Hepatocyte (in vitro differentiated cells): ENCODE results near the gene SNAPIN. TPM values are rescaled to one million over a fixed set of nuclear protein-coding genes. Genes with fewer than 3 reads are reported as not detected.

ENCODE experiments used
- DNase-seq: peaks from one replicate; pipeline ENCODE4 v3.0.0-alpha.2; 2016; ENCODE audit warnings: low spot score
- H2AFZ ChIP-seq: fragments of 200-600 bp; sonication (generic); 2 replicates; pipeline ENCODE4 v1.6.0; 2016; ENCODE audit warnings: antibody characterized with exemption, mild to moderate bottlenecking
- H3K27ac ChIP-seq: fragments of 200-600 bp; sonication (generic); 2 replicates; pipeline ENCODE4 v1.5.1; 2016; ENCODE audit warnings: mild to moderate bottlenecking
- H3K27me3 ChIP-seq: fragments of 200-600 bp; sonication (generic); 2 replicates; pipeline ENCODE4 v1.6.1; 2016
- H3K36me3 ChIP-seq: fragments of 200-600 bp; sonication (generic); replicated peaks from 2 replicates; pipeline ENCODE4 v1.5.1; 2016; ENCODE audit warnings: low read depth; ENCODE audit not compliant: insufficient read depth
- H3K4me1 ChIP-seq: fragments of 200-600 bp; sonication (generic); 2 replicates; pipeline ENCODE4 v1.5.1; 2016; ENCODE audit warnings: mild to moderate bottlenecking, moderate library complexity; ENCODE audit not compliant: insufficient read depth
- H3K4me2 ChIP-seq: fragments of 200-600 bp; sonication (generic); 2 replicates; pipeline ENCODE4 v1.6.0; 2016
- H3K4me3 ChIP-seq: fragments of 200-600 bp; sonication (generic); 2 replicates; pipeline ENCODE4 v1.5.1; 2016; ENCODE audit warnings: mild to moderate bottlenecking
- H3K79me2 ChIP-seq: fragments of 200-600 bp; sonication (generic); 2 replicates; pipeline ENCODE4 v1.6.0; 2017; ENCODE audit warnings: mild to moderate bottlenecking
- H3K9me2 ChIP-seq: fragments of 200-600 bp; sonication (generic); replicated peaks from 2 replicates; pipeline ENCODE4 v1.6.0; 2017; ENCODE audit warnings: mild to moderate bottlenecking; ENCODE audit not compliant: insufficient read depth
- H3K9me3 ChIP-seq: fragments of 200-600 bp; sonication (generic); 2 replicates; pipeline ENCODE4 v1.5.1; 2016; ENCODE audit warnings: low read depth, mild to moderate bottlenecking
- H4K20me1 ChIP-seq: fragments of 200-600 bp; sonication (generic); 2 replicates; pipeline ENCODE4 v1.6.0; 2016; ENCODE audit warnings: mild to moderate bottlenecking; ENCODE audit not compliant: insufficient read depth, poor library complexity, severe bottlenecking
- CTCF ChIP-seq: fragments of 200-600 bp; sonication (generic); IDR thresholded peaks from 2 replicates; pipeline ENCODE4 v1.5.1; 2016; ENCODE audit warnings: antibody characterized with exemption, mild to moderate bottlenecking; ENCODE audit not compliant: poor library complexity
- EZH2 ChIP-seq: fragments of 200-600 bp; sonication (generic); IDR thresholded peaks from 2 replicates; pipeline ENCODE4 v1.6.1; 2016; ENCODE audit warnings: antibody characterized with exemption, mild to moderate bottlenecking, borderline replicate concordance
- EZH2phosphoT487 ChIP-seq: fragments of 200-600 bp; sonication (generic); IDR thresholded peaks from one replicate; pipeline ENCODE4 v1.6.1; 2018; ENCODE audit warnings: antibody characterized with exemption, mild to moderate bottlenecking, low read depth, moderate library complexity; ENCODE audit not compliant: unreplicated experiment, severe bottlenecking
- WGBS: methylation state at CpG from one replicate; pipeline ENCODE4 v1.1.6; 2016; ENCODE audit warnings: low lambda C conversion rate; ENCODE audit errors: missing lambda C conversion rate; 5-methylcytosine and 5-hydroxymethylcytosine counted together
- polyA plus RNA-seq: library from polyadenylated mRNA; unstranded; fragments of >200 nt; fragmentation: Nextera tagmentation; extraction: Ambion mirVana; gene quantifications from 2 replicates; pipeline ENCODE4 v1.2.1, GENCODE V29; 2016
- total RNA-seq: library from RNA; depleted of rRNA; stranded (reverse); fragments of >200 nt; gene quantifications from 2 replicates; pipeline ENCODE4 v1.2.3, GENCODE V29; 2014

Gene SNAPIN
- total and polyA plus RNA-seq, 2 experiments from 2014 or later, result 41.4 to 63.2 TPM

- Histone ChIP-seq H3K9me2 (no peaks in the 10 kb centered on the region), H3K4me1 (peaks cover 37% of the 10 kb centered on the region), H3K27me3 (no peaks in the 10 kb centered on the region), H3K9me3 (no peaks in the 10 kb centered on the region), H4K20me1 (no peaks in the 10 kb centered on the region), H3K4me2 (peak within 1 kb of the TSS; percentile 76), H3K27ac (peak within 1 kb of the TSS; percentile 87), H3K4me3 (peak within 1 kb of the TSS; percentile 30), H3K36me3 (no peaks in the 10 kb centered on the region), H3K79me2 (peaks cover 21% of the 10 kb centered on the region), H2AFZ (peak within 1 kb of the TSS; percentile 21)
- TF ChIP-seq EZH2 (no peak), CTCF (no peak), EZH2phosphoT487 (no peak)
- peak; percentile 89 for DNase-seq
- 72% methylated on average over 10 of the region's 10 CpGs for WGBS
These were observed 42.2 kb upstream of the SNAPIN start, which contains the start of gene S100A14 for GRCh38 chr1:153616144-153616916. S100A14 (minus strand) TSS chr1:153616325; CDS start chr1:153615858, 467 bp downstream.

DNA sequence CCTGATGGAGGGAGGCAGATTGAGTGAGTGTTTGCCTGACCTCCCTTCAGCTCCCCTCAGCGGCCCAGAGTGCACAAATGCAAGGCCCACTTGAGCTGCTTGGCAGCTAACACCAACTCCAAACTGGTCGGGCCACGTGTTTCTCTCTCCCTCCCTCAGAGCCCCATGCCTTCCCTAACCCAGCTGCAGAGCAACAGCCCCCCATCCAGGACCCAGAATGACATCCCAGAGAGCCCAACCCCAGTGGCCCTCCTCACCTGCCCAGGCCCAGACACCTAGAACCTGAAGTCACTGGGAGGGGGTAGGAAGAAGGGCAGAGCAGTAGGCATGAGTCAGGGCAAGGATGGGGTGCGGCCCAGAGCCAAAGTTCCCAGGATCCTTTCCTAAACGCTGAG lies 41.6 kb upstream of the SNAPIN start:
- Histone ChIP-seq H3K27me3 (no peaks in the 10 kb centered on the region), H3K79me2 (peaks cover 15% of the 10 kb centered on the region), H3K9me3 (no peaks in the 10 kb centered on the region), H3K36me3 (no peaks in the 10 kb centered on the region), H3K4me1 (peaks cover 34% of the 10 kb centered on the region), H4K20me1 (no peaks in the 10 kb centered on the region), H3K4me2 (no peak overlapping the region), H3K9me2 (no peaks in the 10 kb centered on the region), H3K4me3 (no peak overlapping the region), H3K27ac (peak overlapping the region; percentile 87), H2AFZ (peak overlapping the region; percentile 21)
- WGBS, result 89% methylated on average over 5 of the region's 5 CpGs
- no peak for DNase-seq
- TF ChIP-seq EZH2phosphoT487, result no peak
- TF ChIP-seq CTCF, result no peak
- no peak for TF ChIP-seq EZH2

GRCh38 chr1:153617663-153618062 lies 40.8 kb upstream of the SNAPIN start:
- Histone ChIP-seq H3K4me2 (no peak overlapping the region), H3K36me3 (no peaks in the 10 kb centered on the region), H3K27me3 (no peaks in the 10 kb centered on the region), H2AFZ (no peak overlapping the region), H3K9me3 (no peaks in the 10 kb centered on the region), H3K4me3 (no peak overlapping the region), H3K79me2 (peaks cover 10% of the 10 kb centered on the region), H3K9me2 (no peaks in the 10 kb centered on the region), H3K4me1 (peaks cover 34% of the 10 kb centered on the region), H3K27ac (peak overlapping the region; percentile 87), H4K20me1 (no peaks in the 10 kb centered on the region)
- WGBS, result 71% methylated on average over 6 of the region's 6 CpGs
- peak; percentile 53 for TF ChIP-seq CTCF
- no peak for TF ChIP-seq EZH2
- peak; percentile 69 for DNase-seq
